ENCODE results near the gene SORBS1.

DNA sequence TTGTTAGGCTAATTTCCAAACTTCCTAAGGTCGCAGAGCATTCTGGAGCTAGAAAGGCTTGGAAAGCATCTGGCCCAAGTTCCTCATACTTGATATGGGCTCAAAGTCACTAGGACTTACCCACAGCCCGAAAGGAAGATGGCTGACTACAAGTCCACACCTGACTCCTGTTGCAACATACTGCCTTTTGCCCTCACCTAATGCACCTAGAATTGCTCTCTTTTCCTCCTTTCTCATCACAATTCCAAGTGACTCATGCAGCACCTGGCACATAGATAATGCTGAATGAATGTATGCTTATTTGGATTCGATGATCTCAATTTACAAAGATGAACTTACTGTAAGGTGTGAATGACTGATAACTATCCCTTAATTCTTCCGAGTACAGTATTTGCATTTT lies 131.5 kb downstream of the SORBS1 start:
- TF ChIP-seq JUN (IDR thresholded peaks at IDR 0.05; ENCODE audit: borderline replicate concordance, low read depth, low read length) (no peak), JUN (CRISPR knock-in tag; IDR thresholded peaks at IDR 0.05; ENCODE audit: borderline replicate concordance) (no peak), HMG20A (CRISPR knock-in tag; conservative IDR thresholded peaks at IDR 0.05) (no peak)
- TF ChIP-seq, protein P1, sequence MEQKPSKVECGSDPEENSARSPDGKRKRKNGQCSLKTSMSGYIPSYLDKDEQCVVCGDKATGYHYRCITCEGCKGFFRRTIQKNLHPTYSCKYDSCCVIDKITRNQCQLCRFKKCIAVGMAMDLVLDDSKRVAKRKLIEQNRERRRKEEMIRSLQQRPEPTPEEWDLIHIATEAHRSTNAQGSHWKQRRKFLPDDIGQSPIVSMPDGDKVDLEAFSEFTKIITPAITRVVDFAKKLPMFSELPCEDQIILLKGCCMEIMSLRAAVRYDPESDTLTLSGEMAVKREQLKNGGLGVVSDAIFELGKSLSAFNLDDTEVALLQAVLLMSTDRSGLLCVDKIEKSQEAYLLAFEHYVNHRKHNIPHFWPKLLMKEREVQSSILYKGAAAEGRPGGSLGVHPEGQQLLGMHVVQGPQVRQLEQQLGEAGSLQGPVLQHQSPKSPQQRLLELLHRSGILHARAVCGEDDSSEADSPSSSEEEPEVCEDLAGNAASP (IDR thresholded peaks at IDR 0.05) = no peak
- TF ChIP-seq, protein P2, sequence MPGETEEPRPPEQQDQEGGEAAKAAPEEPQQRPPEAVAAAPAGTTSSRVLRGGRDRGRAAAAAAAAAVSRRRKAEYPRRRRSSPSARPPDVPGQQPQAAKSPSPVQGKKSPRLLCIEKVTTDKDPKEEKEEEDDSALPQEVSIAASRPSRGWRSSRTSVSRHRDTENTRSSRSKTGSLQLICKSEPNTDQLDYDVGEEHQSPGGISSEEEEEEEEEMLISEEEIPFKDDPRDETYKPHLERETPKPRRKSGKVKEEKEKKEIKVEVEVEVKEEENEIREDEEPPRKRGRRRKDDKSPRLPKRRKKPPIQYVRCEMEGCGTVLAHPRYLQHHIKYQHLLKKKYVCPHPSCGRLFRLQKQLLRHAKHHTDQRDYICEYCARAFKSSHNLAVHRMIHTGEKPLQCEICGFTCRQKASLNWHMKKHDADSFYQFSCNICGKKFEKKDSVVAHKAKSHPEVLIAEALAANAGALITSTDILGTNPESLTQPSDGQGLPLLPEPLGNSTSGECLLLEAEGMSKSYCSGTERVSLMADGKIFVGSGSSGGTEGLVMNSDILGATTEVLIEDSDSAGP (CRISPR knock-in tag; IDR thresholded peaks at IDR 0.05) = no peak
- TF ChIP-seq, protein P3, sequence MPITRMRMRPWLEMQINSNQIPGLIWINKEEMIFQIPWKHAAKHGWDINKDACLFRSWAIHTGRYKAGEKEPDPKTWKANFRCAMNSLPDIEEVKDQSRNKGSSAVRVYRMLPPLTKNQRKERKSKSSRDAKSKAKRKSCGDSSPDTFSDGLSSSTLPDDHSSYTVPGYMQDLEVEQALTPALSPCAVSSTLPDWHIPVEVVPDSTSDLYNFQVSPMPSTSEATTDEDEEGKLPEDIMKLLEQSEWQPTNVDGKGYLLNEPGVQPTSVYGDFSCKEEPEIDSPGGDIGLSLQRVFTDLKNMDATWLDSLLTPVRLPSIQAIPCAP (CRISPR knock-in tag; IDR thresholded peaks at IDR 0.05; ENCODE audit: borderline replicate concordance) = no peak
- TF ChIP-seq, protein P4, sequence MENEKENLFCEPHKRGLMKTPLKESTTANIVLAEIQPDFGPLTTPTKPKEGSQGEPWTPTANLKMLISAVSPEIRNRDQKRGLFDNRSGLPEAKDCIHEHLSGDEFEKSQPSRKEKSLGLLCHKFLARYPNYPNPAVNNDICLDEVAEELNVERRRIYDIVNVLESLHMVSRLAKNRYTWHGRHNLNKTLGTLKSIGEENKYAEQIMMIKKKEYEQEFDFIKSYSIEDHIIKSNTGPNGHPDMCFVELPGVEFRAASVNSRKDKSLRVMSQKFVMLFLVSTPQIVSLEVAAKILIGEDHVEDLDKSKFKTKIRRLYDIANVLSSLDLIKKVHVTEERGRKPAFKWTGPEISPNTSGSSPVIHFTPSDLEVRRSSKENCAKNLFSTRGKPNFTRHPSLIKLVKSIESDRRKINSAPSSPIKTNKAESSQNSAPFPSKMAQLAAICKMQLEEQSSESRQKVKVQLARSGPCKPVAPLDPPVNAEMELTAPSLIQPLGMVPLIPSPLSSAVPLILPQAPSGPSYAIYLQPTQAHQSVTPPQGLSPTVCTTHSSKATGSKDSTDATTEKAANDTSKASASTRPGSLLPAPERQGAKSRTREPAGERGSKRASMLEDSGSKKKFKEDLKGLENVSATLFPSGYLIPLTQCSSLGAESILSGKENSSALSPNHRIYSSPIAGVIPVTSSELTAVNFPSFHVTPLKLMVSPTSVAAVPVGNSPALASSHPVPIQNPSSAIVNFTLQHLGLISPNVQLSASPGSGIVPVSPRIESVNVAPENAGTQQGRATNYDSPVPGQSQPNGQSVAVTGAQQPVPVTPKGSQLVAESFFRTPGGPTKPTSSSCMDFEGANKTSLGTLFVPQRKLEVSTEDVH (IDR thresholded peaks at IDR 0.05; ENCODE audit: low read depth, partially characterized antibody) = no peak
